ENCODE data around the gene PIWIL1. TPM values are rescaled to one million over a fixed set of nuclear protein-coding genes. Genes with fewer than 3 reads are reported as not detected.

The PIWIL1 gene
- total RNA-seq, 1 experiment from 2014 or later = not detected

GRCh38 chr12:130345292-130345691, 7.6 kb downstream of the PIWIL1 start:
- Histone ChIP-seq H3K27ac (ENCODE audit: low read depth, low read length) (no peak overlapping the region), H3K4me3 (replicated peaks in 1 of 2; ENCODE audit: low read depth in 1 of 2, low read length in 2 of 2) (no peak overlapping the region), H3K27me3 (ENCODE audit: insufficient read depth, low read length) (no peaks in the 10 kb centered on the region), H3K4me1 (ENCODE audit: control insufficient read depth in 1 of 2, insufficient read depth in 2 of 2, low read length in 2 of 2) (no peaks in the 10 kb centered on the region), H3K36me3 (ENCODE audit: control insufficient read depth in 1 of 2, insufficient read depth in 2 of 2, low read length in 2 of 2) (no peaks in the 10 kb centered on the region), H3K9me3 (ENCODE audit: control insufficient read depth in 1 of 2, insufficient read depth in 1 of 2, low read depth in 1 of 2, low read length in 2 of 2) (no peaks in the 10 kb centered on the region), H3K9ac (ENCODE audit: low read length) (no peak overlapping the region), H3K9me2 (ENCODE audit: insufficient read depth) (no peaks in the 10 kb centered on the region), H3K79me2 (ENCODE audit: insufficient read depth, low read length) (no peaks in the 10 kb centered on the region), H2AFZ (ENCODE audit: low read depth, low read length, poor library complexity, severe bottlenecking) (no peak overlapping the region), H4K20me1 (ENCODE audit: insufficient read depth) (no peaks in the 10 kb centered on the region), H3K4me2 (ENCODE audit: low read length) (no peak overlapping the region)
- RAD21 ChIA-PET (ENCODE audit: low non-redundant PET in 1 of 2, low total read pairs in 2 of 2, uncharacterized antibody in 2 of 2, unreplicated experiment in 2 of 2) = no interaction called here
- POLR2A ChIA-PET = no interaction called here
- no peak for ATAC-seq
- BruUV-seq (replicated peaks) = no TSS peak
- no peak for TF ChIP-seq TCF7L2 (IDR thresholded peaks at IDR 0.05; ENCODE audit: borderline replicate concordance, extremely low read depth, insufficient read depth, insufficient read length)
- no peak for TF ChIP-seq YY1 (IDR thresholded peaks at IDR 0.05; ENCODE audit: extremely low read depth, insufficient replicate concordance, low read depth, low read length)
- no peak for TF ChIP-seq POLR2AphosphoS5 (IDR thresholded peaks at IDR 0.05; ENCODE audit: low read depth, low read length)
- no peak for TF ChIP-seq RAD21 (IDR thresholded peaks at IDR 0.05; ENCODE audit: low read depth)
- TF ChIP-seq ZFX (IDR thresholded peaks at IDR 0.05) = no peak
- TF ChIP-seq CEBPB (IDR thresholded peaks at IDR 0.05; ENCODE audit: low read depth) = no peak
- no peak for TF ChIP-seq EZH2 (IDR thresholded peaks at IDR 0.05)
- TF ChIP-seq EGR1 (IDR thresholded peaks at IDR 0.05; ENCODE audit: low read depth) = no peak
- TF ChIP-seq EZH2phosphoT487 (IDR thresholded peaks at IDR 0.05; ENCODE audit: borderline replicate concordance) = no peak
- no peak for TF ChIP-seq CTCF (IDR thresholded peaks at IDR 0.05 in 2 of 3, conservative IDR thresholded peaks at IDR 0.05 in 1 of 3; ENCODE audit: borderline replicate concordance in 1 of 3, insufficient read depth in 1 of 3, low read depth in 2 of 3, low read length in 2 of 3)
- TF ChIP-seq ZBTB33 (IDR thresholded peaks at IDR 0.05; ENCODE audit: extremely low read depth, insufficient replicate concordance, low read length) = no peak
- DNase-seq (ENCODE audit: low read depth, low spot score) = no peak
- CTCF ChIA-PET = no interaction called here
- intact Hi-C loops (cut with micrococcal nuclease) = no loop called here
